Natural killer cell treated with Interleukin-12 subunit alpha and Interleukin-12 subunit beta and Interleukin-15 and Interleukin-18, amount 100 ng/mL, for 72 hours (primary cell): ENCODE measurements around the gene TMPRSS11E. TPM values are rescaled to one million over a fixed set of nuclear protein-coding genes. Genes with fewer than 3 reads are reported as not detected.
"Not testable (repeated sequence)": the region's sequence is repeated elsewhere in the genome, so short reads cannot be mapped to it uniquely, and the experiment has no call there.

Experiments used
- ATAC-seq, 2 donors: fragments of 150-1000 bp; cut with Tn5 transposase in 1 of 2; sonication (Bioruptor Pico), chemical (Tn5 transposase) in 1 of 2; 2 replicates each; pipeline ENCODE4 v1.10.0; 2021
- DNase-seq: peaks from one replicate; pipeline ENCODE4 v3.0.0; 2022; ENCODE audit warnings: low spot score
- H3K27ac Mint-ChIP-seq, 2 donors: 1 replicate in 1 of 2; 2 replicates in 1 of 2; pipeline ENCODE4 v1.8.0; 2022; ENCODE audit warnings: mixed read lengths in 2 of 2, mild to moderate bottlenecking in 1 of 2, moderate library complexity in 1 of 2
- H3K27me3 Mint-ChIP-seq, 2 donors: 1 replicate in 1 of 2; 2 replicates in 1 of 2; pipeline ENCODE4 v1.8.0; 2022; ENCODE audit warnings: mixed read lengths in 2 of 2
- H3K36me3 Mint-ChIP-seq: one replicate; pipeline ENCODE4 v1.8.0; 2022; ENCODE audit warnings: mixed read lengths
- H3K4me1 Mint-ChIP-seq, 2 donors: 1 replicate in 1 of 2; 2 replicates in 1 of 2; pipeline ENCODE4 v1.8.0; 2022; ENCODE audit warnings: low read depth in 2 of 2, mixed read lengths in 2 of 2, mild to moderate bottlenecking in 1 of 2
- H3K4me3 Mint-ChIP-seq: one replicate; pipeline ENCODE4 v1.8.0; 2022; ENCODE audit warnings: mixed read lengths
- H3K9me3 Mint-ChIP-seq: 2 replicates; pipeline ENCODE4 v1.8.0; 2022; ENCODE audit warnings: mixed read lengths
- total RNA-seq, 2 donors: library from RNA; stranded (reverse); gene quantifications; one replicate each; pipeline ENCODE4 v1.2.3, GENCODE V29; 2022

Gene TMPRSS11E, protein sequence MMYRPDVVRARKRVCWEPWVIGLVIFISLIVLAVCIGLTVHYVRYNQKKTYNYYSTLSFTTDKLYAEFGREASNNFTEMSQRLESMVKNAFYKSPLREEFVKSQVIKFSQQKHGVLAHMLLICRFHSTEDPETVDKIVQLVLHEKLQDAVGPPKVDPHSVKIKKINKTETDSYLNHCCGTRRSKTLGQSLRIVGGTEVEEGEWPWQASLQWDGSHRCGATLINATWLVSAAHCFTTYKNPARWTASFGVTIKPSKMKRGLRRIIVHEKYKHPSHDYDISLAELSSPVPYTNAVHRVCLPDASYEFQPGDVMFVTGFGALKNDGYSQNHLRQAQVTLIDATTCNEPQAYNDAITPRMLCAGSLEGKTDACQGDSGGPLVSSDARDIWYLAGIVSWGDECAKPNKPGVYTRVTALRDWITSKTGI
- not detected for total RNA-seq

DNA sequence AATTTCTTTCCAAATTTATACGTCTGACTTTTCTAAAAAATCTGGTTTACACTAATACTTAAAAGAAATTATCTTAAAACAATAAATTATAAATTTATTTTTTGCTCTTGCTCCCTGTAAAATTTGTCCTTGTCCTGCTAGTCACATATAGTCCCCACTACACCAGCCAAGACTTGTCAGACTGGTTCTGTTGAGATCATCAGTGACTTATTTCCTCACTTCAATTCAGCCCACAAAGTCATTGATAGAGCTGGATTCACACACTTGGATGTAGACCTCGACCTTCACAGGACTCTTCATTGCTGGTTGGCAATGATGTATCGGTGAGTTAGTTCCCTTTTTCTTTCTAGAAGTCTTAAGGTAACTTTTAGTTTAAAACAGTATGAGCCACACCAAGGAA lies at the start of gene TMPRSS11E:
Gene TMPRSS11E (plus strand): TSS at position 263 of the 400 bp plus-strand sequence. CDS start 50 bp downstream, at position 313.
- DNase-seq (no peak), ATAC-seq (no peak)
- H3K36me3 Mint-ChIP-seq: no peaks in the 10 kb centered on the region
- no peaks in the 10 kb centered on the region for H3K4me1 Mint-ChIP-seq
- no peak within 1 kb of the TSS for H3K4me3 Mint-ChIP-seq
- peaks cover 0 to 7% of the 10 kb centered on the region in 2 donors for H3K27me3 Mint-ChIP-seq
- H3K27ac Mint-ChIP-seq: no peak within 1 kb of the TSS
- H3K9me3 Mint-ChIP-seq: no peaks in the 10 kb centered on the region

DNA sequence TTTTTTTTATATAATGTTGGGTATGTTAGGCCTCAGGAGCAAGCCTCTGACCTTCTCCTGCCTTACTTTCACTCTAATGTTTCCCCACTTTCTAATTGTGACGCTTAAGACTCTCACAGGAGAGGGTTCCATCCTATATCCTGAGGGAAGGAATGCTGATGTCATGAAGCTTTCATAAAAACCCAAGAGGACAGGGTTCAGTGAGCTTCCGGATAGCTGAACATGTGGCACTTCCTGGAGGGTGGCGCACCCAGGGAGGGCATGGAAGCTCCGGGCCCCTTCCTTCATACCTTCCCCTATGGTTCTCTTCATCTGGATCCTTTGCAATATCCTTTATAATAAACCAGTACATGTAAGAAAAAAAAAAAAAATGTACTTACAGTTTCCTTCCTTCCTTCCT lies 48.0 kb upstream of the TMPRSS11E start:
- DNase-seq: no peak
- H3K27me3 Mint-ChIP-seq: peaks cover 6 to 24% of the 10 kb centered on the region in 2 donors
- H3K4me1 Mint-ChIP-seq: no peaks in the 10 kb centered on the region

DNA sequence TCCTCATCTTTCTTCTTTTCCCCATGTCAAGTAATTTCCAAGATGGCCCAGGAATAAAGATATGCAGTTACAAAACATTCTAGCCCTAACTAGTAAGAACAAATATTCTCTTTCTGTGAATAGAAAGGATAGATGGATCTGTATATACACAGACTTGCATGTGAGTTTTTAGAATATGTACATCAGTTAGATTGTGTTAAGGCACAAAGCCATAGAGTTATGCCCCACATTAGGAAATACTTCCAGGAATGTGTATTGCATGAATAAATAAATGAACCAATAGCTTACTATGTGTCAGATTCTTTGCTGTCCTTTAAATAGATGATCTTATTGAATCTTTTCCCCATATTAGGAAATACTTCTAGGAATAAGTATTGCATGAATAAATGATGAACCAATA lies 46.0 kb upstream of the TMPRSS11E start:
- no peak overlapping the region for H3K27ac Mint-ChIP-seq
- H3K9me3 Mint-ChIP-seq: no peaks in the 10 kb centered on the region
- peaks cover 4 to 9% of the 10 kb centered on the region in 2 donors for H3K27me3 Mint-ChIP-seq
- ATAC-seq (no peak), DNase-seq (no peak)
- no peak overlapping the region for H3K4me3 Mint-ChIP-seq
- no peaks in the 10 kb centered on the region for H3K36me3 Mint-ChIP-seq
- no peaks in the 10 kb centered on the region for H3K4me1 Mint-ChIP-seq

More for the DNA sequence above, 48.0 kb upstream of the TMPRSS11E start:
- Mint-ChIP-seq H3K4me3 (no peak overlapping the region), H3K36me3 (no peaks in the 10 kb centered on the region), H3K27ac (no peak overlapping the region), H3K9me3 (no peaks in the 10 kb centered on the region)
- no peak for ATAC-seq

DNA sequence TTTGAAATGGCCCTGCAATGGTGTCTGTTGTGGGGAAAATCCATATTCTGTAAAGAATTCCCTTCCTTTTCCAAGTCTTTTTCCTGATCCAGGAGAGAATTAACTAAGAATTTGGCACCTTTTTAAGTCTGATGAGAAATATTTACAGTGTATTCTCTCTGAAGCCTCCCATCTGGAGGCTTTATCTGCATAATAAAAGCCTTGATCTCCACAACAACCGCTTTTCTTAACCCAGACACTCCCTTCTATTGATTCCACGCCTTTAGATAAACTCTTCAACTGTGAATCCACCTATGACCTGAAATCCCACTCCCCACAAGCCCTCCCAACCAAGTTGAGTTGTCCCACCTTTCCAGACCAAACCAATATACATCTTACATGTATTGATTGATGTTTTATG lies 43.1 kb upstream of the TMPRSS11E start:
- DNase-seq (no peak), ATAC-seq (no peak)
- no peak overlapping the region for H3K4me3 Mint-ChIP-seq
- peaks cover 4 to 9% of the 10 kb centered on the region in 2 donors for H3K27me3 Mint-ChIP-seq
- H3K27ac Mint-ChIP-seq: no peak overlapping the region
- no peaks in the 10 kb centered on the region for H3K36me3 Mint-ChIP-seq
- H3K4me1 Mint-ChIP-seq: no peaks in the 10 kb centered on the region
- no peaks in the 10 kb centered on the region for H3K9me3 Mint-ChIP-seq

DNA sequence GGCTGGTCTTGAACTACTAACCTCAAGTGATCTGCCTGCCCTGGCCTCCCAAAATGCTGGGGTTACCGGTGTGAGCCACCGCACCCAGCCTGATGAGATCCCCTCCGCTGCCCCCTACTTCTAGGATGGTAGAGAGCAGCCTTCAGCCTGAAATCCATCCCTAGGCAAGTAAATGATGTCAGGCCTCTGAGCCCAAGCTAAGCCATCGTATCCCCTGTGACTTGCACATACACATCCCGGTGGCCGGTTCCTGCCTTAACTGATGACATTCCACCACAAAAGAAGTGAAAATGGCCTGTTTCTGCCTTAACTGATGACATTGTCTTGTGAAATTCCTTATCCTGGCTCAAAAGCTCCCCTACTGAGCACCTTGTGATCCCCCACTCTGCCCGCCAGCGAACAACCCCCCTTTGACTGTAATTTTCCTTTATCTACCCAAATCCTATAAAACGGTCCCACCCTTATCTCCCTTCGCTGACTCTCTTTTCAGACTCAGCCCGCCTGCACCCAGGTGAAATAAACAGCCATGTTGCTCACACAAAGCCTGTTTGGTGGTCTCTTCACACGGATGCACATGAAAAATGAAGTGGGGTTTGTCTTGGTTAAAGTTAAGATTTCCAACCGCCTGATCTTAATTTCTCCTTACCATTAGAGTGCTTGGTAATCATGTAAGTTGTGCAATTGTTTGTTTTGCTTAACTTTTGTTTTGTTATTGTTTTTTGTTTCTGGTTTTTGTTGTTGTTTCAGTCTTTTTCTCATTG lies 41.4 kb upstream of the TMPRSS11E start:
- not testable (repeated sequence) for H3K27me3 Mint-ChIP-seq, H3K9me3 Mint-ChIP-seq, H3K4me3 Mint-ChIP-seq, H3K4me1 Mint-ChIP-seq, DNase-seq, ATAC-seq, H3K36me3 Mint-ChIP-seq, H3K27ac Mint-ChIP-seq

DNA sequence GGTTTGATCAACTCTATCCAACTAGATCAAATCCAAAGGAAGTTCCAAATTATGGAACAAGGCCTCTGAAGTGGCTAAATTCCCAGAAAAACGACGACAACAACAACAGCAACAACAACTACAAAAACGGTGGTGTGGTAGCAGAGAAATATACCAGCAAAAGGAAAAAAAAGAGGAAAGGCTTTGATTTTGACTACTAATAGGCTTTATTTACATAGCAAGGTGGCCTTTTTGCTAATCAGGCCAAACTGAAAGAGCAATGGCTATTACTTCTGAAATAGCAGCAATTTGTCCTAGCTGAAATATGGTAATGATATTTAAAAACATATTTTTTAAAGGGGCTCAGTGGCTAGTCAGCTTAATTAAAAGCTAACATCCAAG lies 40.8 kb upstream of the TMPRSS11E start:
- H3K27me3 Mint-ChIP-seq: peaks cover under 1 to 4% of the 10 kb centered on the region in 2 donors
- no peaks in the 10 kb centered on the region for H3K36me3 Mint-ChIP-seq
- DNase-seq (no peak), ATAC-seq (no peak)
- H3K9me3 Mint-ChIP-seq: no peaks in the 10 kb centered on the region
- no peak overlapping the region for H3K27ac Mint-ChIP-seq
- no peaks in the 10 kb centered on the region for H3K4me1 Mint-ChIP-seq
- H3K4me3 Mint-ChIP-seq: no peak overlapping the region

DNA sequence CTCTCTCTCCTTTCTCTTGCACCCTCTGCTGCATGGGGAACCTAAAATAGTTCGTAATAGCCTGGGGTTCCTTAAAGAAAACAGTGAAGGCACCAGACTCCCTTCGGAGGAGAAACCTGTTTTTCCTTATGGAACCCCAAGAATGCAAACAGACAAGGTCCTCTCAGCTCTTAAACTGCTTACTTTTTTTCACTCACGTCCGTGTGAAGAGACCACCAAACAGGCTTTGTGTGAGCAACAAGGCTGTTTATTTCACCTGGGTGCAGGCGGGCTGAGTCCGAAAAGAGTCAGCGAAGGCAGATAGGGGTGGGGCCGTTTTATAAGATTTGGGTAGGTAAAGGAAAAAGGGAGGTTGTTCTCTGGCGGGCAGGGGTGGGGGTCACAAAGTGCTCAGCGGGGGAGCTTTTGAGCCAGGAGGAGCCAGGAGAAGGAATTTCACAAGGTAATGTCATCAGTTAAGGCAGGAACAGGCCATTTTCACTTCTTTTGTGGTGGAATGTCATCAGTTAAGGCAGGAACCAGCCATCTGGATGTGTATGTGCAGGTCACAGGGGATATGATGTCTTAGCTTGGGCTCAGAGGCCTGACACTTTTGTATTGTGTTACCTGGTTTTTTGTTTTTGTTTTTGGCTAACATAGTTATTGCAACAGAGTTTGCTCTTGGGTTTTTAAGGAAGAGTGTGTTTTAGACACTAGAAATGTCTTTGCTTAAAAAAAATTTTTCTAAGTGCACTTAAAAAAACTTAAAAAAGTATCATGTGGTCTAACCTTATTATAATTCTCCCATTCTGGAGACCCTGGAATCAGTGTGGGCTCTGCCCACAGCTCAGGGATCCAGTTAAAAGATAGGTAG lies 40.0 kb upstream of the TMPRSS11E start:
- H3K27me3 Mint-ChIP-seq, H3K4me1 Mint-ChIP-seq, H3K27ac Mint-ChIP-seq, H3K36me3 Mint-ChIP-seq, H3K9me3 Mint-ChIP-seq, ATAC-seq, DNase-seq, H3K4me3 Mint-ChIP-seq: not testable (repeated sequence)

DNA sequence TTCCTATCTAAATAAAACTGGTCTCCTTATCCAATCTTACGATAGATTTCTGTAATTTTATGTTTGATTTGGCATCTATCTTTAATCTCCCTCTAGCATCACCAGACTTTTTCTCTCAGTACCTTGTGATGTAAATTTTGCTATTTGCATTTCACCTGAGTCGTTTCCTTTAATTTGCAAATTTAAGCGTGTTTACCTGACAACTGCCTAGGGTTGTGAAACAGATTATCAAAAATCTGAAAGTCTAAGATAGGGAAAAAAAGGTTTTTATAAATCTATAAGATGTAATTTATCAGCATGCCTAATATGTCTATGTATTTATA lies 39.4 kb upstream of the TMPRSS11E start:
- Mint-ChIP-seq H3K27me3 (peaks cover 0 to 6% of the 10 kb centered on the region in 2 donors), H3K27ac (no peak overlapping the region), H3K4me3 (no peak overlapping the region), H3K36me3 (no peaks in the 10 kb centered on the region), H3K4me1 (no peaks in the 10 kb centered on the region), H3K9me3 (no peaks in the 10 kb centered on the region)
- ATAC-seq (no peak), DNase-seq (no peak)

DNA sequence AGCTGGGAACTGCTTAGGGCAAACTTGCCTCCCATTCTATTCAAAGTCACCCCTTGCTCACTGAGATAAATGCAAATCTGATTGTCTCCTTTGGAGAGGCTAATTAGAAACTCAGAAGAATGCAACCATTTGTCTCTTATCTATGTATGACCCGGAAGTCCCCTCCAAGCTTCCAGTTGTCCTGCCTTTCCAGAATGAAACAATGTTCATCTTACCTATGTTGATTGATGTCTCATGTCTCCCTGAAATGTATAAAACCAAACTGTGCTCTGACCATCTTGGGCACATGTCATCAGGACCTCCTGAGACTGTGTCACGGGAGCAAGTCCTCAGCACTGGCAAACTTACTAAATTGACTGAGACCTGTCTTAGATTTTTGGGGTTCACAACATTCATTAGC lies 37.1 kb upstream of the TMPRSS11E start:
- Mint-ChIP-seq H3K9me3 (no peaks in the 10 kb centered on the region), H3K27ac (no peak overlapping the region), H3K27me3 (peaks cover 0 to 4% of the 10 kb centered on the region in 2 donors), H3K4me1 (no peaks in the 10 kb centered on the region), H3K4me3 (no peak overlapping the region), H3K36me3 (no peaks in the 10 kb centered on the region)
- no peak for DNase-seq
- ATAC-seq: no peak

DNA sequence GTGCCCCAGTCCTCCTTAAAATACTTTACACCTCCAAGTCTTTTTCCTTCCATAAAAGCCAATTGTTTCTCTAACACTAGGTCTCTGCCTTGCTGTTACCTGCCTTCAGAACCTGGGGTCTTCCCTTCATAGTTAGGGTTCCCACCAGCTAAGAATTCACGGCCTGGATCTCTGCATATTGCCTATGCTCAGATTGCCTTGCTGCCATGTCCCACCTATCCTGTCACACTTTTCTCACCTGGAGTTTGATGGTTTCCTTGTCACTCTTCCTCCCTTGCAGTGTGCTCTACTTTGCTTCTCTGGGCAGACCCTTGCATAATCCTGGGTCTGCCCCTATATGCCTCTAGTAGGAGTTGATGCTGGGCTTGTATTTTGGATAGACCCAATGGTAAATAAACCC lies 36.6 kb upstream of the TMPRSS11E start:
- H3K4me1 Mint-ChIP-seq: no peaks in the 10 kb centered on the region
- no peak overlapping the region for H3K27ac Mint-ChIP-seq
- H3K9me3 Mint-ChIP-seq: no peaks in the 10 kb centered on the region

DNA sequence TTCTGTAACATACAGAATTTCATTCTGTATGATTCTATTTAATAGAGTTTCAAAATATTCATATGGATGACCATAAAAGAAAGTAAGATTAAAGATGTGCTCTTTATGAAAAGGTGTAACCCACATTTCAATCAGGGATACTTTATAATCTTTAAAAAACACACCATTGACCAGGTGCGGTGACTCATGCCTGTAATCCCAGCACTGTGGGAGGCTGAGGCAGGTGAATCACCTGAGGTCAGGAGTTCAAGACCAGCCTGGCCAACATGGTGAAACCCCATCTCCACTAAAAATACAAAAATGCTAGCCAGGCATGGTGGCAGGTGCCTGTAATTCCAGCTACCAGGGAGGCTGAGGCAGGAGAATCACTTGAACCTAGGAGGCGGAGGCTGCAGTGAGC lies 35.2 kb upstream of the TMPRSS11E start:
- H3K4me3 Mint-ChIP-seq, ATAC-seq, H3K27me3 Mint-ChIP-seq: not testable (repeated sequence)

More for the DNA sequence above, 36.6 kb upstream of the TMPRSS11E start:
- no peak overlapping the region for H3K4me3 Mint-ChIP-seq
- DNase-seq (no peak), ATAC-seq (no peak)
- peaks cover 0 to 4% of the 10 kb centered on the region in 2 donors for H3K27me3 Mint-ChIP-seq
- H3K36me3 Mint-ChIP-seq: no peaks in the 10 kb centered on the region

DNA sequence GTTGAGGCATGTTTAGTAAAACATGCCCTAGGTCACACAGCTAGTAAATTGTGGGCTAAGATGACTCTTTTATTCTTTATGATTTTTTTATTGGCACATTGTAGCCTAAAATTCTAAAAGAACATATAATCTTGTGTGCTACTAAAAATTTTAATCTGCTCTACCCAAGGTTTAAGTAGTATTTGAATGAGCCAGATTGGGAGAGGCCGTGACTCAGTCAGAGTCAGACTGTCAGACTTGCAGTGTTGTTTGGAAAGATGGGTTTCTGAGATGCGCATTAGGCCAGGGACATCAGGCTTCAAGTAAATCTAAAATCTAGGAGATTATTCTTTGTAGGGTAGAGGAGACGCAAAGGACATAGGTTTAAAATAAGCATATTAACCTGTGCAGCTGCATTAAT lies 30.7 kb upstream of the TMPRSS11E start:
- Mint-ChIP-seq H3K36me3 (no peaks in the 10 kb centered on the region), H3K9me3 (peaks cover 2% of the 10 kb centered on the region), H3K4me1 (no peaks in the 10 kb centered on the region), H3K27ac (no peak overlapping the region), H3K4me3 (no peak overlapping the region), H3K27me3 (peaks cover 0 to 2% of the 10 kb centered on the region in 2 donors)
- no peak for DNase-seq
- no peak for ATAC-seq

More for the DNA sequence above, 35.2 kb upstream of the TMPRSS11E start:
- H3K4me1 Mint-ChIP-seq, DNase-seq, H3K27ac Mint-ChIP-seq, H3K36me3 Mint-ChIP-seq, H3K9me3 Mint-ChIP-seq: not testable (repeated sequence)

DNA sequence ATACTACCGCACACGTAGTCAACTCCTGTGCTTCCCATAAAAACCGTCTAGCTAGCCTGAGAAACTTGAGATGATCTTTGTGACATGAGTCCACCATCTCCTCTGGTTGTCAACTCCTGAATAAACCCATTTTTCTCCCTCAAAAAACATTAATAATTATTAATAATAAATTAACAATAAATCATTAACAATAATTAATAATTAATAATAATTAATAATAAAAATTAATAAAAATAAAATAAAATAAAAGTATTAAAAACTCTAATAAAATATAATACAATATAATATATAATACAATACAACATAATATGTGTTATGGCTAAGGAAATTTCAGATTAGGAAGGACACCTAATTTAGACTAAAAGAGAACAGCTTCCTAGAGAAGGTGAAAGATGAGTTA lies 20.7 kb upstream of the TMPRSS11E start:
- Mint-ChIP-seq H3K27ac (no peak overlapping the region), H3K4me1 (no peaks in the 10 kb centered on the region), H3K27me3 (peaks cover 0 to 2% of the 10 kb centered on the region in 2 donors), H3K36me3 (no peaks in the 10 kb centered on the region), H3K4me3 (no peak overlapping the region), H3K9me3 (peaks cover 5% of the 10 kb centered on the region)
- ATAC-seq (no peak), DNase-seq (no peak)

DNA sequence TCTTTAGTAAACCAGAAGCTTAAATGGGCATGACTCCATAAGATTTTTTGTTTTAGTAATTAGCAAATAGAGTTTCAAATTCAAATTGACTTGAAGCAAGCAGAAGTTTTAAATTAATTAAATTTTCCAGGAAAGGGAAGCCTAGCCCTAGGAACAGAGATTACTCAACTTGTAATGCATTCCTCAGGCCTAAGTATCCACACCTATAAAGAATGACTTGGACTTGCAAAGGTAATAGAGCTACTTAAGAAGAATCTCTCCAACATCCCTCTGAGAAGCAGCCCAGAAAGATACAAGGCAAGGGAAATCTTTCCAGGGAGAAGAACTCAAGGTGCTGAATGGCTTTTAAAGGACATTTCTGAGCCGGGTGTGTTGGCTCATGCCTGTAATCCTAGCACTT lies 16.9 kb upstream of the TMPRSS11E start:
- no peaks in the 10 kb centered on the region for H3K4me1 Mint-ChIP-seq
- H3K27ac Mint-ChIP-seq: no peak overlapping the region
- ATAC-seq (no peak), DNase-seq (no peak)
- no peak overlapping the region for H3K4me3 Mint-ChIP-seq
- H3K9me3 Mint-ChIP-seq: no peaks in the 10 kb centered on the region
- no peaks in the 10 kb centered on the region for H3K36me3 Mint-ChIP-seq
- H3K27me3 Mint-ChIP-seq: no peaks in the 10 kb centered on the region
